Glomerular visceral epithelial cell (primary cell): ENCODE results near the gene ZDHHC12.
A peak's percentile ranks its signal among the peaks of the same experiment; 100 is the strongest.

Experiments
- DNase-seq: peaks from one replicate; pipeline ENCODE4 v3.0.0-alpha.2; 2016; ENCODE audit errors: extremely low spot score

ZDHHC12 gene

GRCh38 chr9:128729766-128730517 is 6.0 kb upstream of the ZDHHC12 start:
- no peak for DNase-seq

DNA sequence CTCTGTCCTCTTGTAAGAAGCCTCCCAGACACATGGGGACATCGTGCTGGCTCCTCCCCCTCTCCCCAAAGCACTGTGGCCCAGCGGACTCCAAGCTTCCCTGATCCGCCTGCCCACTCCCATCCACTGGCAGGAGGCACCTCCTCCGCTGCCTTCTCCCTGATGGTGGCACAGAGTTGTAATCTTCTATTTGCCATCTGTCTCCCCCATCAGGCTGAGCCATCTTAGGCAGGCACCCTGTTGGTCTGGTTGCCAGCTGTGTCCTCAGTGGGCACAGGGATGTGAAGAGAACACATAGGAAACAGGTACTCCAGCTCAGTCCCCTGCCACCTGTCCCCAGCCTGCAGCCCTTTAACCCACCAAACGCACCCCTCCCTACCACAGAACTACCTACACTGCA is 5.4 kb upstream of the ZDHHC12 start:
- no peak for DNase-seq

DNA sequence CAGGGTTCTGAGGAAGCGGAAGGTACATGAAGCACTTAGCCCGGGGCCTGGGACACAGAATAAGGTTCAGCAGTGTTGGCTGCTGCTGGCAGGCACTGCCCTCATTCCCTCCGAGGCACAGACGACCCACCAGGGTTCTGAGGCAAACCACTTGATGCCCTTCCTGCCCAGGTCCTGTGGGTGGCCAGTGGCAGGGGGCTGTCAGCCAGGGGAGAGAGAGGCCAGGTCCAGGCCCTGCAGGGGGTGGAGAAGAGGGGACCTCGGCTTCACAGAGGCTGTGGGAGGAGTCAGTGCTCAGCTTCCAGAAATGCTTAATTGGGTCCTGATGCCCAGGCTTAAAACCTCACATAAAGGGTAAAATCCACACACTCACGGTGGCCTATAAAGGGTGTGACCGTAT is 4.4 kb upstream of the ZDHHC12 start:
- DNase-seq = no peak

GRCh38 chr9:128727640-128728248 is 3.8 kb upstream of the ZDHHC12 start:
- no peak for DNase-seq

DNA sequence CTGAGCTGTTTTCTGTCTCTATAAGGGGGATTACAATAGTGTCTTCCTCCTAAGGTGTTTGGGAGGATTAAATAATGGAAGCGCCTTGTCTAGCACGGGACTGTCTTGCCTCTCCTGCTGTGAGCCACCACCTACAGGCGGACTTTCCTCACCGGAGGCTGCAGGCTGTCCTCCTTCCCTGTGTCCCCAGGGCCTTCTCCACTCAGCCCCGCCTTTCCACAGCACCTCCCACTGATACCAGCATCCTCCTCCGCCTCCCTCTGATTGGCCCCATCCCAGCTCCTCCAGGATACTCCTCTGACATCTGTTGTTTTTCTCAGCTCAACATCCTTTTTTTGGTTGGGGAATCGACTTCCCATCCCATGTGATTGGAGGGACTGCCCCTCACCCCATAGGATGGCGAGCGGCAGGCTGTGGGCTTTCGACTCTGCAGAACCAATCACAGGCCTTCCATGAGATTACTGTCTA is 851 bp upstream of the ZDHHC12 start:
- peak; percentile 83 for DNase-seq

- peak; percentile 31 for DNase-seq
These were observed 518 bp downstream of the ZDHHC12 start for GRCh38 chr9:128723352-128723865.

DNA sequence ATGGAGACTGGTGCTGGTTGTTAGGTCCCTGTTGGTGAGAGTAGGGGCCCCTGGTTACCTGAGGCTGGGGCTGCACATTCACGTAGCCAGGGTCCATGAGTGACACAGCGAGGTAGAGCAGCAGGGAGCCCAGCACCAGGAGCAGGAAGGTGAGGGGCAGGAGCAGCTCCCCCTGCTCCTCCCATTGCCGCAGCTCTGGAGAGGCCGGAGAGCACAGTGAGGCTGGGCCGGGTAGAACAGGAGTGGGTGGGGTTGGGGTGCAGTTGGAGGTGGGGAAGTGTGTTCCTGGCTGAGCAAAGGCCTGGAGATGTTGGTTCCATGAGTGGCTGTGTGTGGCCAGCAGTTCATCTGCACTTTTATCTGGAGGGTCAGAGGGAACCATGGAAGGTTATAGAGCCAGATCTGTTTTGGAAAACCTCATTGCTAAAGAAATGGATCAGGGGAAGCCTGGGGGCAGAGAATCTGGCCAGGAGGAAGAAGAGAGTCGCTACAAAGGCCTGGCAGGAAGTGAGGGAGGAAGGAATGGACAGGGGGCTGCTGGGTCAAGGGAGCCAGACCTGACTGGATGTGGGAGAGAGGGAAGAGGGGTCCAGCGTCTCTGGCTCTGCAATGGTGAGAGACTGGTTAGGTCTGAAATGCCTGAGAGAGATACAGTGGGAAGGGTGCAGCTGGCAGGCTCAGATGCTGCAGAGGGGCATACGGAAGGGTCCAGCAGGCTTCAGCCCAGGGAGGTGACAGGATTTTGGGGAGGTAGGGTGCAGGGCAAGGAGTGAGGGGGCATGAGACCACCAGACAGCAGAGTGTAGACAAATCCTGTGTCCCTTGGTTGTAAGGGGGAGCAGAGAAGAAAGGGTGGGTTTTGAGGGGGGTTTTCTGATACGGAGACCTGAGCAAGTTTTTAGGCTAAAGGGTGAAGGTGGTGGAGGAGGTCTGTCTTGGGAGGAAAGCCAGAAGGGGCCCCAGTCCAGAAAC is 1.3 kb downstream of the ZDHHC12 start:
- no peak for DNase-seq

GRCh38 chr9:128721487-128722010 is 2.4 kb downstream of the ZDHHC12 start:
- no peak for DNase-seq

- DNase-seq = no peak
These were observed 3.0 kb downstream of the ZDHHC12 start for GRCh38 chr9:128720841-128721486.

DNA sequence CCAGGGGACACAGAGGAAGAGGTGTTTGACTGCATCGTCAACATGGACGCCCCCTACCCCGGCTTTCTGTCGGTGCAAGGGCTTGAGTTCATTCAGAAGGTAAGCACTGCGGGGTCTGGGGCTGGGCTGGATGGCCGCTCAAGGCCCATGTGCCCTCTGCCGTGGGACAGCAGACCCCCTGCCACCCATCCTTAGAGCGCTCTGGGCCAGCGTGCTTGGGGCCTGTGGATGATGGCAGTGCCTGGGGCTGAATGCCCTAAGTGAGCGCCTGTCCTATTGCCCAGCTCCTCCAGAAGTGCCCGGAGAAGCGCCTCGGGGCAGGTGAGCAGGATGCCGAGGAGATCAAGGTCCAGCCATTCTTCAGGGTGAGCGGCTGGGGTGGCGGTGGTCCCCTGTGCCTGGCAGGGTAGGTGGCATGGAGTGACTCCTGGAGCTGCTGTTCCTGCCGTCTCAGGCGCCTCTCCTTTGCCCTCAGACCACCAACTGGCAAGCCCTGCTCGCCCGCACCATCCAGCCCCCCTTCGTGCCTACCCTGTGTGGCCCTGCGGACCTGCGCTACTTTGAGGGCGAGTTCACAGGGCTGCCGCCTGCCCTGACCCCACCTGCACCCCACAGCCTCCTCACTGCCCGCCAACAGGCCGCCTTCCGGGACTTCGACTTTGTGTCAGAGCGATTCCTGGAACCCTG is 3.9 kb downstream of the ZDHHC12 start:
- DNase-seq = no peak

DNA sequence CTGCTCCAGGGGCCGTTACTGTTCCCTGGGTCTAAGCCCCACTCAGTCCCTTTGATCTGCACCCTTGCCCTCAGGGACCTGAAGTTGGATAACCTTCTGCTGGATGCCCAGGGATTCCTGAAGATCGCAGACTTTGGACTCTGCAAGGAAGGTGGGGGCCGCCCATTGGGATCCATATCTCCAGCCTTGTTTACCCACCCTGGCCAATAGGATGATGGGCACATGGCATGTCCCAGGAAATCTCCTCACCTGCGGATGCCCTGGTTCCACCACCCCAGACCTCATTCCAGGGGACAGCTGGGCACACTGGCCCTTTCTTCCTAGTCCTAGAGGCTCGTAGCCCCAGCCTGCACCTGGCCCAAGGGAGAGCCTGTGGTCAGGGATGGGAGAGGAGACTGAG is 5.5 kb downstream of the ZDHHC12 start:
- no peak for DNase-seq

DNA sequence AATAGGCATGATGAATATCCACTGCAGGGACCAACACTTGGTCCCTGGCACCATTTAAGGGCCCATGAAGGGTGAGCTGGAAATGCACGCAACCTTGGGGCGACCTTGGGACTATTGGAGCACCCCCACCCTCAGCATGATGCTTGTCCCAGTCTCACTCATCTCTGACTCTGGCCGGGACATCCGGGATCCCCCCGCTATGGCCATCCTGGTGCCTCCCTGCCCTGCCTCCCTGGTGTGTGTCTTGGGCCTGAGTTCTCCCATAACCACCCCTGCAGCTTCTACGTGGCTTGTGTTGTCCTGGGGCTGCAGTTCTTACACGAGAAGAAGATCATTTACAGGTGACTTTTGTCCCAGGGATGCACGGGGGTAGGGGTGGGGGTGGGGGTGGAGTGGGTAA is 5.9 kb downstream of the ZDHHC12 start:
- no peak for DNase-seq

- DNase-seq = no peak
These were observed 7.2 kb downstream of the ZDHHC12 start for GRCh38 chr9:128716581-128717254.

- DNase-seq = no peak
These were observed 8.5 kb downstream of the ZDHHC12 start for GRCh38 chr9:128715436-128715750.

DNA sequence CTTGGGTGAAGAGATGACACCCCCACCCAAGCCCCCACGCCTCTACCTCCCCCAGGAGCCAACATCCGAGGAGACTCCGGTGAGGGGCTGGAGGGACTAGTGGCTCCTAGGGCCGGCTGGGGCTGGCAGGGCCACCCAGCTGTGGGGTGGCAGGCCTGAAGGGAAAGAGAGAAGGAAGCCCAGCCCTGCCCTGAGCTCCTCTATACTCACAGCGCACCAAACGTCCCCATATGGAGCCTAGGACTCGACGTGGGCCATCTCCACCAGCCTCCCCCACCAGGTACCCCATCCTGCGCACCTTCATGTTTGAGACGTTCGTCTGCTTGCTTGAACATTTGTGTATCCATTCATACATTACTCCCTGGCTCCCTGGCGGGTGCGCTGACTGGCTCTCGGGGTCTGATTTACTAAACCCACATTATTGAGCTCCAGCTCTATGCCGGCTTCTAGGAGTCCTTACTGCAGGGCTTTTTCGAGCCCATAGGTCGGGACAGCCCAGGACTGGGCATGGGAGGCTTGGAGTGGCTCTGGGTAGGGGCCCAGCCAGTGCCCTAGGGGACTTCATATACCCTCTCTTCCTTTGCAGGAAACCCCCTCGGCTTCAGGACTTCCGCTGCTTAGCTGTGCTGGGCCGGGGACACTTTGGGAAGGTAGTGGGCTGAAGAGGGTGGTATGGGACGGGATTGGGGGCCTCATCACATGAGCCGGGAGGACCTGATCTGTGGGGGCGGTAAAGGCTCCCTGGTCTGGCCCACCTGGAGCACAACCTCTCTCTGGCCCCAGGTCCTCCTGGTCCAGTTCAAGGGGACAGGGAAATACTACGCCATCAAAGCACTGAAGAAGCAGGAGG is 9.1 kb downstream of the ZDHHC12 start:
- no peak for DNase-seq

- DNase-seq = no peak
These were observed 9.9 kb downstream of the ZDHHC12 start for GRCh38 chr9:128713941-128714573.

- no peak for DNase-seq
These were observed 10.5 kb downstream of the ZDHHC12 start for GRCh38 chr9:128713411-128713780.

- no peak for DNase-seq
These were observed 11.2 kb downstream of the ZDHHC12 start for GRCh38 chr9:128712451-128713410.
